Measurements from ENCODE around the gene KRTAP16-1.

- TF ChIP-seq CTCF (conservative IDR thresholded peaks at IDR 0.05; ENCODE audit: low read depth, low read length): no peak
- TF ChIP-seq SMC3 (IDR thresholded peaks at IDR 0.05; ENCODE audit: low read depth, low read length): no peak
- no peak for TF ChIP-seq BHLHE40 (IDR thresholded peaks at IDR 0.05; ENCODE audit: low read depth, low read length)
- TF ChIP-seq FOS (IDR thresholded peaks at IDR 0.05; ENCODE audit: low read depth, low read length): no peak
- no peak for TF ChIP-seq NFE2L2 (IDR thresholded peaks at IDR 0.05; ENCODE audit: low read depth, low read length)
- no peak for TF ChIP-seq POLR2A (IDR thresholded peaks at IDR 0.05; ENCODE audit: low read depth, low read length)
Measured at GRCh38 chr17:41296846-41297245, 12.3 kb downstream of the KRTAP16-1 start.

Data from IMR-90 (cell line).